Measurements from ENCODE around the gene BACE1-AS.
"Not testable (repeated sequence)": the region's sequence is repeated elsewhere in the genome, so short reads cannot be mapped to it uniquely, and the experiment has no call there.

Gene BACE1-AS

DNA sequence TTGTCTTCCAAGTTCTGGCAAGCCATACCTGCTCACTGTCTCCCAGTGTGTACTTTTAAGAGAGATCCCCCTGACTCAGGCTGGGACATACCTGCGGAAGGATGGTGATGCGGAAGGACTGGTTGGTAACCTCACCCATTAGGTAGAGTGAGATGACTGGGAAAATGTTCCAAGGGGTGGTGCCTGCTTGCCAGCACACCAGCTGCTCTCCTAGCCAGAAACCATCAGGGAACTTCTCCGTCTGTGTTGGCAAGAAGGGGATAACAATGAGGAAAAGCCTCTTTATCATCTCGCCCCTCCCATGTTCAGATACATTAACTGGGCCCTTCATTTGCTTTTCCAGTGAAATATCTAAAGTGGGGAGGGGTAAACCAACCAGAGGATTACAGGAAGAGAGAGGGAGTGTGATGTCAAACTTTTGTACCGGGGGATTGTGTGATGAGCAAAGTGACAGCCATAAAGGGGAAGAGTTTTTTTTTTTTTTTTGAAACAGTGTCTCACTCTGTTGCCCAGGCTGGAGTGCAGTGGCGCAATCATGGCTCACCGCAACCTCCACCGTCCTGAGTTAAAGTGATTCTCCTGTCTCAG is at the start of gene BACE1-AS:
Gene BACE1-AS (plus strand): TSS at position 538 of the 588 bp plus-strand sequence.
- peak in 1 of 14 donors; percentile 6 for DNase-seq

- DNase-seq: no peak
These were observed 42.8 kb upstream of the BACE1-AS start for GRCh38 chr11:117248341-117248740.

DNA sequence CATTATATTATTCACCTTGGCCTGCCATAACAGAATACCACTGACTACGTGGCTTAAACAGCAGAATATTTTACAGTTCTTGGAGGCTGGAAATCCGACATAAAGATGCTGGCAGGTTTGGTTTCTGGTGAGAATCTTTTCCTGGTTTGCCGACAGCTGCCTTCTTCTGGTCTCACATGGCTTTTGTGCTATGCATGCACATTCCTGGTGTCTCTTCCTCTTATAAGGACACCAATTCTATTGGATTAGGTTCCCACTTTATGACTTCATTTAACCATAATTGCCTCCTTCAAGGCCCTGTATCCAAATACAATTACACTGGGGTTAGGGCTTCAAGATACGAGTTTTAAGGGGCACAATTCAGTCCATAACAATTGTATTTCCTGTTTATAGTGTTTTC is 41.6 kb upstream of the BACE1-AS start:
- no peak for DNase-seq

- no peak for DNase-seq
These were observed 39.6 kb upstream of the BACE1-AS start for GRCh38 chr11:117251506-117251905.

- DNase-seq: no peak
These were observed 35.2 kb upstream of the BACE1-AS start for GRCh38 chr11:117255966-117256365.

- DNase-seq: no peak
These were observed 34.6 kb upstream of the BACE1-AS start for GRCh38 chr11:117256573-117256972.

DNA sequence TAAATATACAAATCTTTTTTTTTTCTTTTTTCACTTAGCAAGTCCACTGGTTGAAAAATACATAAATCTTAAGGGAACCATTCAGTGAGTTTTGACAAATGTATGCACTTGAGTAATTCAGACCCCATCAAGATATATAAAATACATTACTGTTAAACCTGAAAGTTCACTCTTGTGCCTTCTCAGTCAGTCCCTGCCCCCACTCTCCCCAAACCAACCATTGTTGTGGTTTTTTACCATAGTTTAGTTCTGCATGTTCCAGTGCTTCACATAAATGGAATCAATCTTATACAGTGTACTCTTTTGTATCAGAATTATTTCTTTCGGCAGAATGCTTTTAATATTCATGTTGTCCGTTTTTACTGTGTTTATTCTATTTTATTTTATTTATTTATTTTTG is 32.6 kb upstream of the BACE1-AS start:
- no peak for DNase-seq

GRCh38 chr11:117259417-117259816 is 31.7 kb upstream of the BACE1-AS start:
- DNase-seq: no peak

DNA sequence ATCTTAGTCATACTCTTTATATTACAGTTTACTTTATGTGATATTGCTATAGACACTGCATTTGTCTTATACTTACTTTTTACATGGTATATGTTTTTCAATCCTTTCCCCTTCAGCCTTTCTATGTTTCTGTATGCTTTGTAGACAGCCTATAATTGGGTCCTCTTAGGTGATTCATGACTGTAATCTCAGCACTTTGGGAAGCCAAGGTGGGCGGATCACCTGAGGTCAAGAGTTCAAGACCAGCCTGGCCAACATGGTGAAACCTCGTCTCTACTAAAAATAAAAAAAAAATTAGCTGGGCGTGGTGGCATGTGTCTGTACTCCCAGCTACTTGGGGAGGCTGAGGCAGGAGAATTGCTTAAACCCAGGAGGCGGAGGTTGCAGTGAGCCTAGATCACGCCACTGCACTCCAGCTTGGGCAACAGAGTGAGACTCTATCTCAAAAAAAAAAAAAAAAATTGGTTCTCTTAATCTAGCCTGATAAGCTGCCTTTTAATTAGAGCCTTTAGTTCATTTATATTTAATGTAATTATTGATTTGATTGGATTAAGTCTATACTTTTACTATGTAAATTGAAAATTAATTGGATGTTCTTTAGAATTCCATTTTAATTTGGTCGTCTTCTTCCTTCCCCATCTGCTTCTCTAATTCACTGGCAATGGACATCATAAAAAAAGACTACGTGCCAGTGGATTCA is 26.4 kb upstream of the BACE1-AS start:
- DNase-seq: not testable (repeated sequence)

GRCh38 chr11:117265745-117266144 is 25.4 kb upstream of the BACE1-AS start:
- no peak for DNase-seq

- DNase-seq: no peak
These were observed 21.3 kb upstream of the BACE1-AS start for GRCh38 chr11:117269856-117270255.

DNA sequence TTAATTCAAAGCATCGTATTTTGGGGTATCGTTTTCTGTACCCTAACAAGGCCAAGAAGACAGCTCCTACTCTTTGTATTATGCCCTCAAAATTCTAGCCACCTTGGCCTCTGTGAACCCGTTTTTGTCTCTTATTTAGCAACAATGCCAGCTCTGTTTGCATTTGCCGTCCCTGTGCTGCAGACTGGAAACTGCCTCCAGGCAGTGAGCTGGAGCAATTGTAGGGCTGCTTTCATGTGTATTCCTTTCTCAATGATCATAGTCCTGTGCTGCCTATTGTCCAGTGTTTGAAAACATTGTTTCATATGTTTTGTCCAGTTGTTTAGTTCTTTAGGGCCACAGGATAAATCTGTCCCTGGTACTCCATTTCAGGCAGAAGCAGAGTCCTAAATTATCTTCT is 19.9 kb upstream of the BACE1-AS start:
- no peak for DNase-seq

DNA sequence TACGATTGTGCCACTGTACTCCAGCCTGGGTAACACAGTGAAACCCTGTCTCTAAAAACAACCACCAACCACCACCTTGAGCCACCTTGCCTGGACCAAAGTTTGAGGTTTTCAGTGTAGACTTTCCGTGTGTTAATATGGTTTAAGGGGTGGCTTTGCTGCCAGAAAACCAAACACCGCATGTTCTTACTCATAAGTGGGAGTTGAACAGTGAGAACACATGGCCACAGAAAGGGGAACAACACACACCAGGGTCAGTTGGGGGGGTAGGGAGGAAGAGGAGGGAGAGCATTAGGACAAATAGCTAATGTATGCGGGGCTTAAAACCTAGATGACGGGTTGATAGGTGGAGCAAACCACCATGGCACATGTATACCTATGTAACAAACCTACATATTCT is 19.0 kb upstream of the BACE1-AS start:
- not testable (repeated sequence) for DNase-seq

DNA sequence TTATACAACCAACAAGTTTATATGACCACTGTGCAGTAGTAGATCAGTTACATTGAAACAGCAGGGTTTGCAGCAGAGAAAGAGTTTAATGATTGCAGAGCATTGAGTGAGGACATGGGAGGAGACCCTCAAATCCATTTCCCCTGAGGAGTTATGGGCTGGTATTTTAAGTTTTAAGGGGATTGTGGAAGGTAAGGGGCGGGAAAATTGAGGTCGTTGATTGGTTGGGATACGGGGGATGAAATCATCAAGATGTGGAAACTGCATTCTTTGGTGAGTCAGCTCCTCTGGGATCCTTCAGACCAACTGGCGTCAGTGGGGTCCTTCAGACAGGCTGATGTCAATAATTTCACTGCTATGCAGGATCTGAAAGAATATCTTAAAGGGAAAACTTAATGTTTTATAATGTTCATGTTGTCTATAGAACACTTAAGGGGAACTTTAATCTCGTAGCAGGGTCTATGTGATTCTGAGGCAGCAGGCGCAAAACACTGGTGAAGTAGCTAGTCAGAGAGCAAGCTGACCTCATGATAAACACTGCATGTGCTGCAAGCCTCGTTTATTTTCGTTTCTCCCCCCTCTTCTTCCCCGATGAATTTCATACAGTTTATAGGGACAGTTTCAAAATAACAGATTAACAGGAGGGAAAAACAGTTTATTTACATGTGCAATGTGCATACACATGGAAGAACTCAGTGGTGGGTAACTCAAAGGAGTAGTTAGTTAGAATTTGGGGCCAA is 17.4 kb upstream of the BACE1-AS start:
- DNase-seq: no peak

GRCh38 chr11:117278347-117278746 is 12.8 kb upstream of the BACE1-AS start:
- no peak for DNase-seq

DNA sequence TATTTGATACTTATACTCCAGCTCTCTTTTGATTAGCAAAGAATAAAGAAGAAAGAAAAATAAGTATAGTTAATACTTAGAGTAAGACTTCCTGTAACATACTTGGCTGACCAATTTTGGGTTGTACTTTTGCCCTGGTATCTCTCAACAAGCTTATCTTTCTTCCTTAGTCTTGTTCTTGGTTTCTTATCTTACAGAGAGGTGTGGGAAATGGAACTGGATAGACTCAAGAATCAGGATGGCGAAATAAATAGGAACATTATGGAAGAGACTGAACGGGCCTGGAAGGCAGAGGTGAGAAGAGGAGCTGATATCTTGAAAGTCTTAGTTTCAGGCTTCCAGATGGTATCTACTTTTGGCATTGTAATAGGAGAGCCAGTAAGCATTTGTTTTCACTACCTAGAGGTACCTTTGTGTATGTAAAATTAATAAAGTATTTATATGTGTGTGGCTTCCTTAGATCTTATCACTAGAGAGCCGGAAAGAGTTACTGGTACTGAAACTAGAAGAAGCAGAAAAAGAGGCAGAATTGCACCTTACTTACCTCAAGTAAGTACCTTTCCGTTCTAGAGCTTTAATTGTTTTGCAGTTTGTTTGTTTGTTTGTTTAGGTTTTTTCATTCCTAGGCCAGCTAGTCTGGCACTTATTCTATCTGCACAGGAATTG is 11.3 kb upstream of the BACE1-AS start:
- no peak for DNase-seq

GRCh38 chr11:117281159-117281558 is 10.0 kb upstream of the BACE1-AS start:
- DNase-seq: peak in 1 of 14 donors; percentile 27

DNA sequence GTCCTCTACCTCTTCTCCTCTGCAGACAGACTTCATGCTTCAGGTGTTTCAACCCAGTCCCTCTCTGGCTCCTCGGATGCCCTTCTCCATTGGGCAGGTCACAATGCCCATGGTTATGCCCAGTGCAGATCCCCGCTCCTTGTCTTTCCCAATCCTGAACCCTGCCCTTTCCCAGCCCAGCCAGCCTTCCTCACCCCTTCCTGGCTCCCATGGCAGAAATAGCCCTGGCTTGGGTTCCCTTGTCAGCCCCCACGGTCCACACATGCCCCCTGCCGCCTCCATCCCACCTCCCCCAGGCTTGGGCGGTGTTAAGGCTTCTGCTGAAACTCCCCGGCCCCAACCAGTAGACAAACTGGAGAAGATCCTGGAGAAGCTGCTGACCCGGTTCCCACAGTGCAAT is 9.3 kb upstream of the BACE1-AS start:
- no peak for DNase-seq

GRCh38 chr11:117282956-117283355 is 8.2 kb upstream of the BACE1-AS start:
- DNase-seq: no peak

DNA sequence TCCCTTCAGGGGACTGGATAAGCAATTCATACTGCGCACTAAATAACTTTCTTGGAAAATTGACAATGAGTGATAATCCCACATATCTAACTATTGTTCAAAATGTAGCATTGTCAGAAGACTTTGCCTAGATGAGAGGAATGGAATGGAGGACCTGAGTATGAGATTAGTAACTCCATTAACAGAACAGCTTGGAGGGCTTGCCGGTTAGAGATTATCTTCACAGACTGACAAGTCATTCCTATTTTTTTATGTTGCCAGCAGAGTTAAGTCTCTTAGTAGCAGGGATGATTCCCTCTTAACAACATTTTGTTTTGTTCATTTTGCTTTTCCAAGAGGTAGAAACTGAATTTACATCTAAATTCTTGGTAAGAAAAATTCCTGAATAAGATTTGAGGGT is 7.1 kb upstream of the BACE1-AS start:
- DNase-seq: no peak

GRCh38 chr11:117286588-117286987 is 4.6 kb upstream of the BACE1-AS start:
- no peak for DNase-seq

DNA sequence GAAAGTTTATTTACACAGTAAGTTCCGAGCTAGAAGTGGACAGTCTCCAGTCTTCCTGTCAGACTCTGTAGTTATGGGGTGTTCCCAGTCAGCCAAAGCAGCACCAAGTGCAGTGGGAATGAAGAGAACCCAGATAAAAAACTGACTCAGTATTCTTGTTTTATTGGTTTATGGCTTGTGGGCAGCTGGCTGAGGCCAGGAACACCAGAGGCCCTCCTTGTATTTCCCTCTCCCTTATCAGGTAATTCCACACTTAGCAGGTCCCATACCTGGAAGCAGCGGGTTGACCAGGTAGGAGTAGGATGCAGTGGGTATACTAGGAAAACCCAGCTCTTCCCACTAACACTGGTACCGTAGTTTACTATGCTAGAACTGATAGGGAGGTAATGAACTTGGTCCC is 3.5 kb upstream of the BACE1-AS start:
- no peak for DNase-seq

GRCh38 chr11:117289795-117290194 is 1.4 kb upstream of the BACE1-AS start:
- DNase-seq: no peak

Data from C1 segment of cervical spinal cord (tissue), 14 donors.